IPS DF 6.9 (cell line): ENCODE results near the gene TELO2.

Experiments
- DNase-seq: peaks from one replicate; pipeline ENCODE4 v3.0.0-alpha.2; 2013; ENCODE audit warnings: low read depth, low spot score
- H3K27ac ChIP-seq: one replicate; pipeline ENCODE4 v1.5.1; 2013; ENCODE audit warnings: low read length, control low read depth
- H3K27me3 ChIP-seq: 2 replicates; pipeline ENCODE4 v1.6.1; 2013; ENCODE audit warnings: mild to moderate bottlenecking, low read length; ENCODE audit not compliant: control insufficient read depth, insufficient read depth
- H3K36me3 ChIP-seq: 2 replicates; pipeline ENCODE4 v1.6.1; 2013; ENCODE audit warnings: low read length; ENCODE audit not compliant: control insufficient read depth, insufficient read depth
- H3K4me1 ChIP-seq: 2 replicates; pipeline ENCODE4 v1.6.1; 2013; ENCODE audit warnings: low read length; ENCODE audit not compliant: control insufficient read depth, insufficient read depth
- H3K4me3 ChIP-seq: 2 replicates; pipeline ENCODE4 v1.5.1; 2013; ENCODE audit warnings: mild to moderate bottlenecking, low read length
- H3K9me3 ChIP-seq: 2 replicates; pipeline ENCODE4 v1.6.1; 2013; ENCODE audit warnings: low read length, inconsistent platforms; ENCODE audit not compliant: control insufficient read depth, insufficient read depth
- WGBS: extraction: QIAGEN DNeasy Blood & Tissue Kit; methylation state at CpG from one replicate; pipeline ENCODE4 v1.1.7; 2013; ENCODE audit warnings: mixed read lengths, missing lambda C conversion rate; ENCODE audit not compliant: insufficient read length, insufficient coverage; 5-methylcytosine and 5-hydroxymethylcytosine counted together

Gene TELO2

GRCh38 chr16:1550696-1551095 lies 57.5 kb downstream of the TELO2 start:
- H3K4me3 ChIP-seq = no peak overlapping the region
- WGBS = no CpG with 5 or more reads among the region's 15 CpGs
- H3K36me3 ChIP-seq = no peaks in the 10 kb centered on the region; the same call in 1 of the 2 replicates
- no peak for DNase-seq
- H3K4me1 ChIP-seq = no peaks in the 10 kb centered on the region; the same call in 1 of the 2 replicates
- no peaks in the 10 kb centered on the region for H3K27me3 ChIP-seq
- H3K27ac ChIP-seq = no peak overlapping the region
- no peaks in the 10 kb centered on the region for H3K9me3 ChIP-seq

GRCh38 chr16:1551166-1551565 lies 58.0 kb downstream of the TELO2 start:
- Histone ChIP-seq H3K9me3 (no peaks in the 10 kb centered on the region), H3K4me1 (no peaks in the 10 kb centered on the region; the same call in 1 of the 2 replicates), H3K27me3 (no peaks in the 10 kb centered on the region), H3K4me3 (no peak overlapping the region), H3K27ac (no peak overlapping the region), H3K36me3 (no peaks in the 10 kb centered on the region; the same call in 1 of the 2 replicates)
- whole genome bisulfite sequencing = no CpG with 5 or more reads among the region's 12 CpGs
- DNase-seq = no peak

- H3K9me3 ChIP-seq = no peaks in the 10 kb centered on the region
- no peak for DNase-seq
- no peaks in the 10 kb centered on the region for H3K27me3 ChIP-seq
- H3K4me3 ChIP-seq = no peak overlapping the region
- no CpG with 5 or more reads among the region's 15 CpGs for WGBS
- H3K36me3 ChIP-seq = no peaks in the 10 kb centered on the region; the same call in 1 of the 2 replicates
- no peak overlapping the region for H3K27ac ChIP-seq
- no peaks in the 10 kb centered on the region; the same call in 1 of the 2 replicates for H3K4me1 ChIP-seq
Measured at GRCh38 chr16:1552129-1552528, 59.0 kb downstream of the TELO2 start.

GRCh38 chr16:1553946-1554825 lies 61.0 kb downstream of the TELO2 start:
- no peaks in the 10 kb centered on the region; the same call in 1 of the 2 replicates for H3K36me3 ChIP-seq
- no peak overlapping the region for H3K27ac ChIP-seq
- no peaks in the 10 kb centered on the region for H3K27me3 ChIP-seq
- no peaks in the 10 kb centered on the region for H3K9me3 ChIP-seq
- H3K4me3 ChIP-seq = no peak overlapping the region
- WGBS = no CpG with 5 or more reads among the region's 19 CpGs
- H3K4me1 ChIP-seq = no peaks in the 10 kb centered on the region; the same call in 1 of the 2 replicates
- no peak for DNase-seq

- Histone ChIP-seq H3K9me3 (no peaks in the 10 kb centered on the region), H3K27me3 (no peaks in the 10 kb centered on the region), H3K4me3 (no peak overlapping the region), H3K4me1 (no peaks in the 10 kb centered on the region; the same call in 1 of the 2 replicates), H3K36me3 (no peaks in the 10 kb centered on the region; the same call in 1 of the 2 replicates), H3K27ac (no peak overlapping the region)
- no peak for DNase-seq
- WGBS = no CpG with 5 or more reads among the region's 34 CpGs
Measured at GRCh38 chr16:1554826-1555445, 61.8 kb downstream of the TELO2 start.

GRCh38 chr16:1556254-1556653 lies 63.1 kb downstream of the TELO2 start:
- Histone ChIP-seq H3K4me1 (no peaks in the 10 kb centered on the region; the same call in 1 of the 2 replicates), H3K27me3 (no peaks in the 10 kb centered on the region), H3K36me3 (no peaks in the 10 kb centered on the region; the same call in 1 of the 2 replicates), H3K4me3 (no peak overlapping the region), H3K9me3 (no peaks in the 10 kb centered on the region), H3K27ac (no peak overlapping the region)
- WGBS = no CpG with 5 or more reads among the region's 13 CpGs
- no peak for DNase-seq

GRCh38 chr16:1557074-1557473 lies 63.9 kb downstream of the TELO2 start:
- peaks cover 3% of the 10 kb centered on the region; the same call in 1 of the 2 replicates for H3K36me3 ChIP-seq
- no peak overlapping the region for H3K4me3 ChIP-seq
- no peaks in the 10 kb centered on the region; the same call in 1 of the 2 replicates for H3K4me1 ChIP-seq
- DNase-seq = no peak
- H3K27ac ChIP-seq = no peak overlapping the region
- WGBS = no CpG with 5 or more reads among the region's 16 CpGs
- H3K9me3 ChIP-seq = no peaks in the 10 kb centered on the region
- H3K27me3 ChIP-seq = no peaks in the 10 kb centered on the region

GRCh38 chr16:1557576-1557975 lies 64.4 kb downstream of the TELO2 start:
- H3K9me3 ChIP-seq = no peaks in the 10 kb centered on the region
- H3K36me3 ChIP-seq = 0 out of 2 replicates have a peak, but pooled peaks cover 3% of the 10 kb centered on the region
- no CpG with 5 or more reads among the region's 11 CpGs for WGBS

GRCh38 chr16:1559446-1559975 lies 66.4 kb downstream of the TELO2 start:
- DNase-seq = no peak
- H3K9me3 ChIP-seq = no peaks in the 10 kb centered on the region
- no peaks in the 10 kb centered on the region for H3K27me3 ChIP-seq
- H3K36me3 ChIP-seq = 0 out of 2 replicates have a peak, but pooled peaks cover 3% of the 10 kb centered on the region
- H3K4me1 ChIP-seq = no peaks in the 10 kb centered on the region
- no peak overlapping the region for H3K4me3 ChIP-seq
- WGBS = no CpG with 5 or more reads among the region's 18 CpGs
- no peak overlapping the region for H3K27ac ChIP-seq

More at GRCh38 chr16:1557576-1557975, 64.4 kb downstream of the TELO2 start:
- H3K27ac ChIP-seq = no peak overlapping the region
- DNase-seq = no peak
- H3K4me1 ChIP-seq = no peaks in the 10 kb centered on the region
- no peak overlapping the region for H3K4me3 ChIP-seq
- H3K27me3 ChIP-seq = no peaks in the 10 kb centered on the region
